Fibroblast of mammary gland (primary cell): ENCODE measurements around the gene COBL.
A peak's percentile ranks its signal among the peaks of the same experiment; 100 is the strongest.

Experiments
- DNase-seq: peaks from one replicate; pipeline ENCODE4 v3.0.0-alpha.2; 2010; ENCODE audit warnings: low read depth
- H3K4me3 ChIP-seq: 2 replicates; pipeline ENCODE4 v1.5.1; 2011; ENCODE audit warnings: low read depth, mild to moderate bottlenecking, low read length, moderate library complexity; ENCODE audit not compliant: control insufficient read depth
- CTCF ChIP-seq: conservative IDR thresholded peaks from 2 replicates; pipeline ENCODE4 v1.5.1; 2011; ENCODE audit warnings: low read depth, low read length, inconsistent platforms; ENCODE audit not compliant: control insufficient read depth, insufficient read depth

The COBL gene

GRCh38 chr7:51244885-51245284 is 71.7 kb downstream of the COBL start:
- TF ChIP-seq CTCF, result no peak
- no peak overlapping the region for H3K4me3 ChIP-seq
- DNase-seq, result no peak

GRCh38 chr7:51244053-51244452 is 72.6 kb downstream of the COBL start:
- no peak for TF ChIP-seq CTCF
- no peak overlapping the region for H3K4me3 ChIP-seq
- no peak for DNase-seq

- no peak for DNase-seq
- no peak for TF ChIP-seq CTCF
- no peak overlapping the region for H3K4me3 ChIP-seq
These were observed 73.0 kb downstream of the COBL start for GRCh38 chr7:51243631-51244030.

- TF ChIP-seq CTCF, result no peak
- DNase-seq, result no peak
- no peak overlapping the region for H3K4me3 ChIP-seq
These were observed 73.6 kb downstream of the COBL start for GRCh38 chr7:51242881-51243518.

GRCh38 chr7:51242007-51242691 is 74.5 kb downstream of the COBL start:
- H3K4me3 ChIP-seq, result no peak overlapping the region
- TF ChIP-seq CTCF, result no peak
- peak; percentile 2 for DNase-seq

GRCh38 chr7:51240868-51241267 is 75.7 kb downstream of the COBL start:
- no peak overlapping the region for H3K4me3 ChIP-seq
- no peak for TF ChIP-seq CTCF
- no peak for DNase-seq
